ENCODE measurements around the gene LRRC36.

- TF ChIP-seq, protein P1, sequence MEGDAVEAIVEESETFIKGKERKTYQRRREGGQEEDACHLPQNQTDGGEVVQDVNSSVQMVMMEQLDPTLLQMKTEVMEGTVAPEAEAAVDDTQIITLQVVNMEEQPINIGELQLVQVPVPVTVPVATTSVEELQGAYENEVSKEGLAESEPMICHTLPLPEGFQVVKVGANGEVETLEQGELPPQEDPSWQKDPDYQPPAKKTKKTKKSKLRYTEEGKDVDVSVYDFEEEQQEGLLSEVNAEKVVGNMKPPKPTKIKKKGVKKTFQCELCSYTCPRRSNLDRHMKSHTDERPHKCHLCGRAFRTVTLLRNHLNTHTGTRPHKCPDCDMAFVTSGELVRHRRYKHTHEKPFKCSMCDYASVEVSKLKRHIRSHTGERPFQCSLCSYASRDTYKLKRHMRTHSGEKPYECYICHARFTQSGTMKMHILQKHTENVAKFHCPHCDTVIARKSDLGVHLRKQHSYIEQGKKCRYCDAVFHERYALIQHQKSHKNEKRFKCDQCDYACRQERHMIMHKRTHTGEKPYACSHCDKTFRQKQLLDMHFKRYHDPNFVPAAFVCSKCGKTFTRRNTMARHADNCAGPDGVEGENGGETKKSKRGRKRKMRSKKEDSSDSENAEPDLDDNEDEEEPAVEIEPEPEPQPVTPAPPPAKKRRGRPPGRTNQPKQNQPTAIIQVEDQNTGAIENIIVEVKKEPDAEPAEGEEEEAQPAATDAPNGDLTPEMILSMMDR (IDR thresholded peaks at IDR 0.05) = no peak
- TF ChIP-seq EP300 (IDR thresholded peaks at IDR 0.05) = no peak
Observed at GRCh38 chr16:67287960-67288359, 38.7 kb upstream of the LRRC36 start.

Measured in tibial nerve (tissue), 4 donors.